ENCODE results near the gene MSL2. TPM values are rescaled to one million over a fixed set of nuclear protein-coding genes. Genes with fewer than 3 reads are reported as not detected.
"Not testable (repeated sequence)": the region's sequence is repeated elsewhere in the genome, so short reads cannot be mapped to it uniquely, and the experiment has no call there.

Gene MSL2
- total RNA-seq, 2 experiments from 2014 or later: 143 to 146 TPM

DNA sequence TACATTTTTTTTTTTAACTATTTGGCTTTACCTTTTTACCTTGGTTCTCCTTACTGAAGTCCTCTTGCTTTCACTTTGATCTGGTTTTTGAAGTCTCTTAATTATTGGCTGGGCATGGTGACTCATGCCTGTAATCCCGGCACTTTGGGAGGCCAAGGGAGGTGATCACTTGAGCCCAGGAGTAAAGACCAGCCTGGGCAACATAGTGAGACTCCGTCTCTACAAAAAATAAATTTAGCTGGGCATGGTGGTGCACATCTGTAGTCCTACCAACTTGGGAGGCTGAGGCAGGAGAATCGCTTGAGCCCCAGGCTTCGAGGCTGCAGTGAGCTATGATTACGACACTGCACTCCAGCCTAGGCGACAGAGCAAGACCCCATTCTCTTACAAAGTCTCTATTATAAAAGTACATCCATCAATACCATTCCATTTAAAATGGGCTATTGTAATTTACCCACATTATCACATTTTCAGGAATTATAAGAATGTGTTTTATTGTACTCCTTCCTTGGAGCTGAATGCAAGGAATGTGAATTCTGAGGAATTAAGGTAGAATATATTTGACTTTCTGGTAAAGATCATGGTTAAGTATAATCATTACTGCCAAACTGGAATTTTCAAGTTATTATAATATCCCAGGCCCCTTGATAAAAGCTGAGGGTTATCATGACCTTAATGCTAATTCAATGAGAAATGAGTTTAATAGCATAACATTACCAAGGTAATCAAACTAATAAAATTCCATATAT is 49.0 kb downstream of the MSL2 start:
- Mint-ChIP-seq H3K9me3 (no peaks in the 10 kb centered on the region), H3K36me3 (ENCODE audit: low read depth) (peaks cover 45% of the 10 kb centered on the region), H3K4me1 (ENCODE audit: low read depth) (peaks cover 49% of the 10 kb centered on the region), H3K27me3 (no peaks in the 10 kb centered on the region), H3K27ac (peak overlapping the region; percentile 62), H3K4me3 (no peak overlapping the region)
- DNase-seq (no peak), ATAC-seq (ENCODE audit: poor library complexity) (no peak)
- Histone ChIP-seq H3K4me3 (ENCODE audit: low read length) (no peak overlapping the region), H3K27me3 (ENCODE audit: control insufficient read depth in 1 of 2, insufficient read depth in 2 of 2, low read length in 2 of 2) (no peaks in the 10 kb centered on the region), H3K27ac (ENCODE audit: low read depth in 1 of 2, low read length in 2 of 2) (no peak overlapping the region), H3K9me3 (ENCODE audit: control insufficient read depth in 1 of 2, insufficient read depth in 1 of 2, low read length in 2 of 2) (no peaks in the 10 kb centered on the region), H3K36me3 (ENCODE audit: insufficient read depth, low read length) (peaks cover 30% of the 10 kb centered on the region), H3K4me1 (ENCODE audit: insufficient read depth, low read length) (peaks cover 4% of the 10 kb centered on the region)
- CTCF ChIA-PET: interaction anchor here (0.9 kb wide), 1 partner anchor 50 kb away, joined by 3 read pairs; no protein-coding TSS in a partner anchor
- TF ChIP-seq, protein P1, sequence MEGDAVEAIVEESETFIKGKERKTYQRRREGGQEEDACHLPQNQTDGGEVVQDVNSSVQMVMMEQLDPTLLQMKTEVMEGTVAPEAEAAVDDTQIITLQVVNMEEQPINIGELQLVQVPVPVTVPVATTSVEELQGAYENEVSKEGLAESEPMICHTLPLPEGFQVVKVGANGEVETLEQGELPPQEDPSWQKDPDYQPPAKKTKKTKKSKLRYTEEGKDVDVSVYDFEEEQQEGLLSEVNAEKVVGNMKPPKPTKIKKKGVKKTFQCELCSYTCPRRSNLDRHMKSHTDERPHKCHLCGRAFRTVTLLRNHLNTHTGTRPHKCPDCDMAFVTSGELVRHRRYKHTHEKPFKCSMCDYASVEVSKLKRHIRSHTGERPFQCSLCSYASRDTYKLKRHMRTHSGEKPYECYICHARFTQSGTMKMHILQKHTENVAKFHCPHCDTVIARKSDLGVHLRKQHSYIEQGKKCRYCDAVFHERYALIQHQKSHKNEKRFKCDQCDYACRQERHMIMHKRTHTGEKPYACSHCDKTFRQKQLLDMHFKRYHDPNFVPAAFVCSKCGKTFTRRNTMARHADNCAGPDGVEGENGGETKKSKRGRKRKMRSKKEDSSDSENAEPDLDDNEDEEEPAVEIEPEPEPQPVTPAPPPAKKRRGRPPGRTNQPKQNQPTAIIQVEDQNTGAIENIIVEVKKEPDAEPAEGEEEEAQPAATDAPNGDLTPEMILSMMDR (IDR thresholded peaks at IDR 0.05): no peak
- intact Hi-C loops (cut with DNase I, micrococcal nuclease): no loop called here
- POLR2A ChIA-PET: interaction anchor here (1.3 kb wide), 1 partner anchor 50 kb away, joined by 3 read pairs; no protein-coding TSS in a partner anchor

DNA sequence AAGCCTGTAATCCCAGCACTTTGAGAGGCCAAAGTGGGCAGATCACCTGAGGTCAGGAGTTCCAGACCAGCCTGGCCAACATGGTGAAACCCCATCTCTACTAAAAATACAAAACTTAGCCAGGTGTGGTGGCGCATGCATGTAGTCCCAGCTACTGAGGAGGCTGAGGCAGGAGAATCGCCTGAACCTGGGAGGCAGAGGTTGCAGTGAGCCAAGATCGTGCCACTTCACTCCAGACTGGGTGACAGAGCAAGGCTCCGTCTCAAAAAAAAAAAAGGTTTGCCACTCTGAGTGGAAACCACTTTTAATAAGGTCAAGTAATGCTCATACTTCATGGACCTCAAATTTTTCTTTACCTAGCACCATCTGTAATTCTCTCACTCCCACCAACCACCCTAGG is 51.7 kb downstream of the MSL2 start:
- DNase-seq; intact Hi-C loops (cut with DNase I, micrococcal nuclease); CTCF ChIA-PET; H3K27me3 ChIP-seq (ENCODE audit: control insufficient read depth in 1 of 2, insufficient read depth in 2 of 2, low read length in 2 of 2); H3K36me3 ChIP-seq (ENCODE audit: insufficient read depth, low read length); ATAC-seq (ENCODE audit: poor library complexity); H3K4me3 Mint-ChIP-seq; H3K9me3 ChIP-seq (ENCODE audit: control insufficient read depth in 1 of 2, insufficient read depth in 1 of 2, low read length in 2 of 2); H3K27me3 Mint-ChIP-seq; H3K4me3 ChIP-seq (ENCODE audit: low read length); H3K27ac ChIP-seq (ENCODE audit: low read depth in 1 of 2, low read length in 2 of 2); H3K9me3 Mint-ChIP-seq; H3K4me1 ChIP-seq (ENCODE audit: insufficient read depth, low read length): not testable (repeated sequence)
- Mint-ChIP-seq H3K36me3 (ENCODE audit: low read depth) (peaks cover 18% of the 10 kb centered on the region), H3K27ac (peak overlapping the region; percentile 28), H3K4me1 (ENCODE audit: low read depth) (peaks cover 31% of the 10 kb centered on the region)
- POLR2A ChIA-PET: interaction anchor here (0.7 to 2.4 kb wide), 3 partner anchors 50 to 153 kb away, joined by 3 to 10 read pairs (median 5); partner anchors contain the start of gene MSL2

DNA sequence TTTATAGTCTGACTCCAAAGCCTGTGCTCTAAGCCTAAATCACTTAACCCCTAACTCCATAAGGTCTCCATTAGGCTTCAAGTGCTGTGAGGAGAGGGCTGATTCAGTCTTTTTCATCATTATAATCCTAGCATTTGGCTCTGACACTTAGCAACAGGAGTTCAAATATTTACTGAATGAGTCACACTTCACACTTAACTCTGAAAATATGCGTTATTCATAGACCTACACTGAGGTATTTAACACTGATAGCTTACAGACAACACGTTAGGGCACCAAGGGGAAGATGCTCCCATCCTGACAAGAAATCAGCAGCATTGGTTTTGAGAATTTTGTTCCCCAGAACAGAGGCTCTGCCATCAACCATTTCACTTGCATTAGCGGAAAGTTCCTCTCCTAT is 53.5 kb downstream of the MSL2 start:
- CTCF ChIA-PET: no interaction called here
- peaks cover 5% of the 10 kb centered on the region for H3K36me3 Mint-ChIP-seq (ENCODE audit: low read depth)
- no peaks in the 10 kb centered on the region for H3K4me1 ChIP-seq (ENCODE audit: insufficient read depth, low read length)
- POLR2A ChIA-PET: interaction anchor here (1.2 to 2.0 kb wide), 2 partner anchors 52 to 53 kb away, joined by 4 to 5 read pairs; partner anchors contain the start of gene MSL2
- intact Hi-C loops (cut with DNase I, micrococcal nuclease): loop anchor here in 1 of 2 experiments (2.0 kb wide), 1 partner anchor 62 kb away; no protein-coding TSS in a partner anchor
- peak overlapping the region; percentile 3 for H3K27ac Mint-ChIP-seq
- ATAC-seq (ENCODE audit: poor library complexity) (peak; percentile 47), DNase-seq (peak in 1 of 14 experiments; percentile 19)
- TF ChIP-seq, protein P1 (IDR thresholded peaks at IDR 0.05): no peak
- no peak overlapping the region for H3K27ac ChIP-seq (ENCODE audit: low read depth in 1 of 2, low read length in 2 of 2)
- peaks cover 23% of the 10 kb centered on the region for H3K4me1 Mint-ChIP-seq (ENCODE audit: low read depth)
- H3K4me3 Mint-ChIP-seq: no peak overlapping the region
- no peaks in the 10 kb centered on the region for H3K27me3 Mint-ChIP-seq
- no peaks in the 10 kb centered on the region for H3K9me3 Mint-ChIP-seq
- H3K4me3 ChIP-seq (ENCODE audit: low read length): no peak overlapping the region
- H3K27me3 ChIP-seq (ENCODE audit: control insufficient read depth in 1 of 2, insufficient read depth in 2 of 2, low read length in 2 of 2): no peaks in the 10 kb centered on the region
- H3K9me3 ChIP-seq (ENCODE audit: control insufficient read depth in 1 of 2, insufficient read depth in 1 of 2, low read length in 2 of 2): no peaks in the 10 kb centered on the region
- peaks cover under 1% of the 10 kb centered on the region for H3K36me3 ChIP-seq (ENCODE audit: insufficient read depth, low read length)
